Lung microvascular endothelial cell (primary cell): ENCODE results near the gene ALX4. TPM values are rescaled to one million over a fixed set of nuclear protein-coding genes. Genes with fewer than 3 reads are reported as not detected.

ENCODE experiments used
- total RNA-seq: library from RNA; depleted of rRNA; stranded (reverse); fragments of >200 nt; gene quantifications from 2 replicates; pipeline ENCODE4 v1.2.1, GENCODE V29; 2014

Gene ALX4
- total RNA-seq, 1 donor from 2014 or later, result not detected

Other genes with a start within 250 kb of the ALX4 start
- gene ACCS, start 243.9 kb downstream of the ALX4 start, total RNA-seq, result 2.8 and 10.3 TPM in 2 replicates
- 119 and 138 TPM in 2 replicates for gene EXT2, start 214.5 kb downstream of the ALX4 start, total RNA-seq